Epithelial cell of proximal tubule (primary cell): ENCODE data around the gene HLTF. TPM values are rescaled to one million over a fixed set of nuclear protein-coding genes. Genes with fewer than 3 reads are reported as not detected.

ENCODE experiments used
- DNase-seq: peaks from one replicate; pipeline ENCODE4 v3.0.0-alpha.2; 2011; ENCODE audit warnings: low read depth
- H3K4me3 ChIP-seq: 2 replicates; pipeline ENCODE4 v1.5.1; 2011; ENCODE audit warnings: low read depth, mild to moderate bottlenecking, low read length
- total RNA-seq: library from RNA; depleted of rRNA; stranded (reverse); fragments of >200 nt; gene quantifications from 2 replicates; pipeline ENCODE4 v1.2.3, GENCODE V29; 2015
- TF ChIP-seq, protein P1 (sequence below): conservative IDR thresholded peaks from 2 replicates; pipeline ENCODE4 v1.5.1; 2012; ENCODE audit warnings: low read depth, mild to moderate bottlenecking, low read length

HLTF gene
- total RNA-seq, 1 donor from 2014 or later, result 34.5 TPM

DNA sequence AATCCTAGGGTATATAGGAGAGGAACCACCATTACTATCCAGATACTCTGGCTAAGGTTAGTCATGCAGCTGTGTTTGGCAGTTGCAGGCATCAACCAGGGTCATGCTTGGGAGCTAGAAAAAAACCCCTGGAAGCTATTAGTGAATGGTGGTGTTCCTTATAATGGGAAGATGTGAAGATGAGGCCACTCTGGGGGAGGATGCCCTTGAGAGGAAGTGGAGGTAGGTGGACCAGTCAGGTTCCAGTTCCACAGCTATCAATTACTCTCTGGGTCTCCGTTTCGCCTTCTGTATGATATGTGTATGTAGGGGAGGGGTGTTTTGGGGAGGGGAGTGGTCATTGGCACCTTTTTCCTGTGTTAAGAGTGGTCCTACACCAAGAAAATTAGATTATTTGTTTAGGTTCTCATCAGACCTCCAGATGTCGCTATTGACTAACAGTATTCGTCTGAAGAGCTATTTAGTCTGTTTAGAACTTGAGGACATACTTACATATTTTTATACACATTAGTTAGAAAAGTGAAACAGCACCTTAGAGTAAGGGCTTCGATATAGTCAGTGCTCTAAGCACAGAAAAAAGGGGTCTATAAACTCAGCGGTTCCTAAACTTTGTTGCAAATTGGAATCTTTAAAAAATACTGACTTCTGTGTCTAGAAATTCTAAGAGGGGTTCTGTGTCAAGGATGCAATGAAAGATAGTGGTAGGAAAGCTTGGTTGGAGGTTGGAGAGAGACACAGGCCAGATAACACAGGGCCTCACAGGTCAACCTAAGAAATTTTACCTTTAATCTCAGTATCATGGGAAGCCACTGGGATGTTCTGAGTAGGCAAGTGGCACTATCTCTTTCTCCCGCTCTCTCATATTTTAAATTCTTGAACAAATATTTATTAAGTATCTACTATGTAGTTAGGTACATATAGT, 34.0 kb upstream of the HLTF start:
- TF ChIP-seq, protein P1, sequence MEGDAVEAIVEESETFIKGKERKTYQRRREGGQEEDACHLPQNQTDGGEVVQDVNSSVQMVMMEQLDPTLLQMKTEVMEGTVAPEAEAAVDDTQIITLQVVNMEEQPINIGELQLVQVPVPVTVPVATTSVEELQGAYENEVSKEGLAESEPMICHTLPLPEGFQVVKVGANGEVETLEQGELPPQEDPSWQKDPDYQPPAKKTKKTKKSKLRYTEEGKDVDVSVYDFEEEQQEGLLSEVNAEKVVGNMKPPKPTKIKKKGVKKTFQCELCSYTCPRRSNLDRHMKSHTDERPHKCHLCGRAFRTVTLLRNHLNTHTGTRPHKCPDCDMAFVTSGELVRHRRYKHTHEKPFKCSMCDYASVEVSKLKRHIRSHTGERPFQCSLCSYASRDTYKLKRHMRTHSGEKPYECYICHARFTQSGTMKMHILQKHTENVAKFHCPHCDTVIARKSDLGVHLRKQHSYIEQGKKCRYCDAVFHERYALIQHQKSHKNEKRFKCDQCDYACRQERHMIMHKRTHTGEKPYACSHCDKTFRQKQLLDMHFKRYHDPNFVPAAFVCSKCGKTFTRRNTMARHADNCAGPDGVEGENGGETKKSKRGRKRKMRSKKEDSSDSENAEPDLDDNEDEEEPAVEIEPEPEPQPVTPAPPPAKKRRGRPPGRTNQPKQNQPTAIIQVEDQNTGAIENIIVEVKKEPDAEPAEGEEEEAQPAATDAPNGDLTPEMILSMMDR, result peak; percentile 65
- no peak for DNase-seq
- no peak overlapping the region for H3K4me3 ChIP-seq

DNA sequence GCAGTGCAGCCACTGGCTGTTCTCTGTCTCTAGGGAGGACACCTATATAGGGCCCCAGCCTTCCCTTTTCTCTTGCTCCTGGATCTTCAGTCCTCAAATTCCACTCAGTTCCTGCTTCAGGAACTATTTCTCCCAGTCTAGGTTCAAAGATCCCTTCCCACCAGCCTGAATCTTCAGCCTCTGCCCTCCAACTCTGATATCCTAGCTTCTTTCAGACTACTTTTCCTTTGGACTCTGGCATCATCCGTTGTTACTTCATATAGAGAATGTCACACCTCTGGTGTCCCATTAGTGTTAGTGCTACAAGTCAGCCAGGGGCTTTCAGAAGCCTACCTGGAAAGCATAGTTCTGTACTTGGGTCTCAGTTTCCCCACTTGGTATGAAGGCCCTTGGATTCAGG, 33.1 kb upstream of the HLTF start:
- no peak for DNase-seq
- no peak overlapping the region for H3K4me3 ChIP-seq
- TF ChIP-seq, protein P1, result no peak

GRCh38 chr3:149118724-149119123, 32.4 kb upstream of the HLTF start:
- DNase-seq, result no peak
- TF ChIP-seq, protein P1, result no peak
- H3K4me3 ChIP-seq, result no peak overlapping the region

GRCh38 chr3:149115114-149115513, 28.8 kb upstream of the HLTF start:
- no peak overlapping the region for H3K4me3 ChIP-seq
- TF ChIP-seq, protein P1, result no peak

DNA sequence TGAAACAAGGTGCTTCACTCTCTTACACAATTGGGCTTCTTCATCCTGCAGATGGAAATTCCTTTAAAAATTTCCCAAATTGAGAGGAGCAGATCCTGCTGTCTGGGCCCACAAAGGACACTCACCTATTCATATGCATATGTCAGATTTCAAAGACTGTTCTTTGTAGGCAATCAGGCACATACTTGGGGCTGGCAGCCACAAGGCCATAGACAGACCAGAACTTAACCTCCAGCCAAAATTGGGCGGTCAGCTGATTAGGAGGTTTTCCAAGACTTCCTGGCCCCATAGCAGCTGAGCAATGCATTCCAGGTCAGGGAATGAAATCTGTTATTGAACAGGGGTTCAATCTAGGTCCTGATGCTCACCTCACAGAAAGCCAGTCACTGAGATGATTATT, 28.1 kb upstream of the HLTF start:
- TF ChIP-seq, protein P1, result no peak
- no peak overlapping the region for H3K4me3 ChIP-seq
- no peak for DNase-seq

More at GRCh38 chr3:149115114-149115513, 28.8 kb upstream of the HLTF start:
- no peak for DNase-seq

DNA sequence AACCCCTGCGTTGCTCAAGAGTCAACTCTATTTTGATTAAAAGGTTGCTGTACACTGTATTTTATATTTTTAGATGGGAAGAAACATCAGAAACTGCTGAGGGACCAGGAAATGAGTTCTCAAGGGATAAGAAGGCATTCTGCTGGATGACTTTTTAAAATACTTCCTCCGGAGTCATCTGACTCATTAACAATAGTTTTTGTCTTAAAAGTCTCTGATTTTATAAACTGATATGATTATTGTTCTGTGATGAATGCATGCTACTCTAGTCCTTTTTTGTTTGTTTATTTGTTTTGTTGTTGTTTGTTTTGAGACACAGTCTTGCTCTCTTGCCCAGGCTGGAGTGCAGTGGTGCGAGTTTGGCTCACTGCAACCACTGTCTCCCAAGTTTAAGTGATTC, 18.2 kb upstream of the HLTF start:
- TF ChIP-seq, protein P1, result no peak
- no peak for DNase-seq
- H3K4me3 ChIP-seq, result no peak overlapping the region

DNA sequence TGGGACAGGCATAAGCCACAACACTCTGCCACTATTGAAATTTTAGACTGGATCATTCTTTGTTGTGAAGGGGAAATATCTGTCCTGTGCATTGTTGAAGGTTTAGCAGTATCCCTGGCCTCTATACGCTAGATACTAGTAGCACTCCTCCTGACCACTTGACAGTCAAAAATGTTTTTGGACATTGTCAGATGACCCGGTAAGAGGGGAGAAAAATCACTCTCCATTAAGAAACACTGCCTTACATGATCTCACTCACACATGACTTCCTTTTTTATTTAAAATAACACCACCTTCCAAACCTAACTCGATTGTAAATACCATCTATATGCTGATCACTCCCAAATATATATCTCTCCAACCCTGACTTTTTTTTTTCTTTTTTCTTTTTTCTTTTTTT, 15.3 kb upstream of the HLTF start:
- TF ChIP-seq, protein P1, result no peak
- DNase-seq, result no peak

More for the DNA sequence above, 15.3 kb upstream of the HLTF start:
- no peak overlapping the region for H3K4me3 ChIP-seq
